ENCODE measurements around the gene DHRS9. TPM values are rescaled to one million over a fixed set of nuclear protein-coding genes. Genes with fewer than 3 reads are reported as not detected.
"Not testable (repeated sequence)": the region's sequence is repeated elsewhere in the genome, so short reads cannot be mapped to it uniquely, and the experiment has no call there.

DHRS9 gene
- total RNA-seq, 1 donor = 0.36 TPM

DNA sequence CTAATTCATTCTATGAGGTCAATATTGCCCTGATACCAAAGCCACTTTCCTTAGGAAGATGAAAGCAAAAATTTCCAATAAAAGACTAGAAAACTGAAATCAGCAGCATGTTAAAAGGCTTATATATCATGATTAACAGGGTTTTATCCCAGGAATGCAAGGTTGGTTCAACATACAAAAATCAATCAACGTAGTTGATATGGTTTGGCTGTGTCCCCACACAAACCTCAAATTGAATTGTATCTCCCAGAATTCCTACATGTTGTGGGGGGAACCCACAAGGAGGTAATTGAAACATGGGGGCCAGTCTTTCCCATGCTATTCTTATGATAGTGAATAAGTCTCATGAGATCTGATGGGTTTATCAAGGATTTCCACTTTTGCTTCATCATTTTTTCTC lies 26.5 kb upstream of the DHRS9 start:
- no peak for DNase-seq (ENCODE audit: low read depth)
- TF ChIP-seq CTCF (IDR thresholded peaks at IDR 0.05; ENCODE audit: insufficient read depth, low read length) = no peak
- H3K4me3 ChIP-seq (ENCODE audit: low read depth, low read length) = no peak overlapping the region

GRCh38 chr2:169046440-169047151 lies 22.8 kb upstream of the DHRS9 start:
- DNase-seq (ENCODE audit: low read depth) = no peak
- no peak for TF ChIP-seq CTCF (IDR thresholded peaks at IDR 0.05; ENCODE audit: insufficient read depth, low read length)
- H3K4me3 ChIP-seq (ENCODE audit: low read depth, low read length) = no peak overlapping the region

DNA sequence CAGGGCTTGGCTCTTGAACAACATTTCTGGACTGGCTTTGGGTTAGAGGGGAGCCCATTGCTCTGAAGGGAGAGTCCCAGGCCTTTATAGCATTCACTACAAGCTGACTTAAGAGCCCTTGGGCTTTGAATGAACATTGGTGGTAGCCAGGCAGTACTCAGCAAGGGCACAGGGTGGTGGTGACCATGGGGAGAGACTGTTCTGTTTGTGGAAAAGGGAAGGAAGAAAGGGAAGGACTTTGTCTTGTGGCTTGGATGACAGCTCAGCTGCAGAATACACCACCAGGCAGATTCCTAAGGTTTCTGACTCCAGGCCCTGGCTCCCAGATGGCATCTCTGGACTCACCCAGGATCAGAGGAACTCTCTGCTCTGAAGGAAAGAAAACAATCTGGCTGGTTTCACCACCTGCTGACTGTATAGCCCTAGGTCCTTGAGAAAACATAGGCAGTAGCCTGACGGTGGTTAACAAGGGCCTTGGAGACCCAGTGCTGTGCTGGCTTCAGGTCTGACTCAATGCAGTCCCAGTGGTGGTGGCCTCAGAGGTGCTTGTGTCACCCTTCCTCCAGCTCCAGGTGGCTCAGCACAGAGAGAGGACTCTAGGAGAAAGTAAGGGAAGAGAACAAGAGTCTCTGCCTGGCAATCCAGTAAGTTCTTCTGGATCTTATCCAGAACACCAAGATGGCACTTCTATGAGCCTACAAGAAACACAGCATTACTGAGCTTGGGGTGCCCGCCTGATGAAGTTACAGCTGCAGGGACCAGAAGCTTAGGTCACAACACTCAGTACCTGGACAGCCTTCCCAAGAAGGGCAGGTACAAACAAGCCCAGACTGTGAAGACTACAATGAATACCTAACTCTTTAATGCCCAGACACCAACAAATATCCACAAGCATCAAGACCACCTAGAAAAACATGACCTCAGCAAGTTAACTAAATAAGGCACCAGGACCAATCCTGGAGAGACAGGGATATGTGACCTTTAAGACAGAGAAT lies 21.8 kb upstream of the DHRS9 start:
- TF ChIP-seq CTCF (IDR thresholded peaks at IDR 0.05; ENCODE audit: insufficient read depth, low read length) = no peak
- no peak for DNase-seq (ENCODE audit: low read depth)
- no peak overlapping the region for H3K4me3 ChIP-seq (ENCODE audit: low read depth, low read length)

- no peak for DNase-seq (ENCODE audit: low read depth)
- no peak overlapping the region for H3K4me3 ChIP-seq (ENCODE audit: low read depth, low read length)
- TF ChIP-seq CTCF (IDR thresholded peaks at IDR 0.05; ENCODE audit: insufficient read depth, low read length) = no peak
These were observed 20.2 kb upstream of the DHRS9 start for GRCh38 chr2:169049142-169049541.

GRCh38 chr2:169050476-169051240 lies 18.7 kb upstream of the DHRS9 start:
- no peak for TF ChIP-seq CTCF (IDR thresholded peaks at IDR 0.05; ENCODE audit: insufficient read depth, low read length)
- no peak for DNase-seq (ENCODE audit: low read depth)
- no peak overlapping the region for H3K4me3 ChIP-seq (ENCODE audit: low read depth, low read length)

DNA sequence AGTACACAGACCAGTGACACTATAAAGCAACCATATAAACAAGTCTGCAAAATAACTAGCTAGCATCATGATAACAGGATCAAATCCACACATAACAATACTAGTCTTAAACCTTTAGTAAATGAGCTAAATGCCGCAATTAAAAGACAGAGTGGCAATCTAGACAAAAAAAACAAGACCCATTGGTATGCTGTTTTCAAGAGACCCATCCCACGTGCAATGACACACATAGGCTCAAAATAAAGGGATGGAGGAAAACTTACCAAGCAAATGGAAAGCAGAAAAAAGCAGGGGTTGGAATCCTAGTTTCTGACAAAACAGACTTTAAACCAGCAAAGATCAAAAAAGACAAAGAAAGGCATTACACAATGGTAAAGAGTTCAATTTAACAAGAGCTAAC lies 14.8 kb upstream of the DHRS9 start:
- not testable (repeated sequence) for H3K4me3 ChIP-seq (ENCODE audit: low read depth, low read length); DNase-seq (ENCODE audit: low read depth)

DNA sequence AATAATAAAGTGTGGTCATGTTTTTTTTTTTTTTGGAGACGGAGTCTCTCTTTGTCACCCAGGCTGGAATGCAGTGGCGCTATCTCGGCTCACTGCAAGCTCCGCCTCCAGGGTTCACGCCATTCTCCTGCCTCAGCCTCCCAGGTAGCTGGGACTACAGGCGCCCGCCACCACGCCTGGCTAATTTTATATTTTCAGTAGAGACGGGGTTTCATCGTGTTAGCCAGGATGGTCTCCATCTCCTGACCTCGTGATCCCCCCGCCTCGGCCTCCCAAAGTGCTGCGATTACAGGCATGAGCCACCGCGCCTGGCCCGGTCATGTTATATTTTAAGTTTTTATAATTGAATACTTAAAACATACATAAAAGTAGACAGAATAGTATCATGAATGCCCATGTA lies 5.2 kb upstream of the DHRS9 start:
- not testable (repeated sequence) for DNase-seq (ENCODE audit: low read depth); H3K4me3 ChIP-seq (ENCODE audit: low read depth, low read length)
